ENCODE data around the gene PNMA8A. TPM values are rescaled to one million over a fixed set of nuclear protein-coding genes. Genes with fewer than 3 reads are reported as not detected.
A peak's percentile ranks its signal among the peaks of the same experiment; 100 is the strongest.

Gene PNMA8A
- total and polyA plus RNA-seq, 2 donors (not counting 1 experiment from before 2014, with no cell fraction given), result not detected

DNA sequence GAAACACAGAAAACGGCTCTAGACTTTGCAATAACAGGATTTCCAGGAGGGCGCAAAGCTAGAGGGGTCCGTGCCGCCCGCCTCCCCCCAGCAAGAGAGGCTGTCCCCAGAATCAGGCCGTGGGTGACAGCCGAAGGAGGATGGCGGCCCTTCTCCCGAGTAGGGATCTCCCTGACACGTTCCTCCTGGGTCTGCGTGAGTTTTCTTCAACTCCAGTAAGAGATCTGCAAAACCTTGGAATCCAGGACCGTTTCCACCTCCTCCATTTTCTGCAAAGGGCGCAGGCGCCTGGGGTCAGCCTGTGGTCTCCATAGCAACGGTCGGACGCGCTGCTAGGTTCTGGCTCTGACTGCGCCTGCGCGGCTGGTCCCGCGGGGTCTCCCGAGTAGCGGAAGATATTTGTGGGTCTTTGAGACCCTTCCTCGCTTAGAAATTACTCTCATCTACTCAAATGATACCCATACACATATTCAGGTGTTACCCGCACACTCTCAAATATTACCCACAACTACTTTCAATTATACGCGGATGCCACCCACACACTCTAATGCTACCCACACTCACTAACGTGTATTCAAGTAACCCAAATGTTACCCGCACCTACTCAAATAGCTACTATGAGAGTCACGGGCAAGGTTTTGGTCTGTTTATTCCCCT, 44.7 kb downstream of the PNMA8A start:
- POLR2A ChIA-PET, result no interaction called here
- H3K27ac Mint-ChIP-seq, result no peak overlapping the region
- no peaks in the 10 kb centered on the region for H3K9me3 Mint-ChIP-seq (ENCODE audit: insufficient read depth)
- peak overlapping the region in 1 of 5 experiments; percentile 12 for H3K4me3 ChIP-seq (ENCODE audit: control extremely low read depth in 1 of 5, extremely low read depth in 1 of 5, insufficient read depth in 1 of 5, low read depth in 2 of 5, low read length in 4 of 5)
- CTCF ChIA-PET, result no interaction called here
- peaks cover 64% of the 10 kb centered on the region for H3K27me3 Mint-ChIP-seq
- H3K4me1 Mint-ChIP-seq, result peaks cover 21% of the 10 kb centered on the region
- peaks cover 0 to 5% (median 0%) of the 10 kb centered on the region in 3 donors for H3K9me3 ChIP-seq (ENCODE audit: control extremely low read depth in 1 of 3, control insufficient read depth in 2 of 3, insufficient read depth in 1 of 3, low read length in 2 of 3)
- intact Hi-C loops (cut with micrococcal nuclease), result no loop called here
- TF ChIP-seq, protein P1, sequence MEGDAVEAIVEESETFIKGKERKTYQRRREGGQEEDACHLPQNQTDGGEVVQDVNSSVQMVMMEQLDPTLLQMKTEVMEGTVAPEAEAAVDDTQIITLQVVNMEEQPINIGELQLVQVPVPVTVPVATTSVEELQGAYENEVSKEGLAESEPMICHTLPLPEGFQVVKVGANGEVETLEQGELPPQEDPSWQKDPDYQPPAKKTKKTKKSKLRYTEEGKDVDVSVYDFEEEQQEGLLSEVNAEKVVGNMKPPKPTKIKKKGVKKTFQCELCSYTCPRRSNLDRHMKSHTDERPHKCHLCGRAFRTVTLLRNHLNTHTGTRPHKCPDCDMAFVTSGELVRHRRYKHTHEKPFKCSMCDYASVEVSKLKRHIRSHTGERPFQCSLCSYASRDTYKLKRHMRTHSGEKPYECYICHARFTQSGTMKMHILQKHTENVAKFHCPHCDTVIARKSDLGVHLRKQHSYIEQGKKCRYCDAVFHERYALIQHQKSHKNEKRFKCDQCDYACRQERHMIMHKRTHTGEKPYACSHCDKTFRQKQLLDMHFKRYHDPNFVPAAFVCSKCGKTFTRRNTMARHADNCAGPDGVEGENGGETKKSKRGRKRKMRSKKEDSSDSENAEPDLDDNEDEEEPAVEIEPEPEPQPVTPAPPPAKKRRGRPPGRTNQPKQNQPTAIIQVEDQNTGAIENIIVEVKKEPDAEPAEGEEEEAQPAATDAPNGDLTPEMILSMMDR (IDR thresholded peaks at IDR 0.05), result no peak
- no peak for TF ChIP-seq EZH2 (IDR thresholded peaks at IDR 0.05; ENCODE audit: borderline replicate concordance, insufficient read depth, low read depth, low read length, poor library complexity, severe bottlenecking)
- peaks cover 19 to 21% of the 10 kb centered on the region in 2 donors for H3K4me1 ChIP-seq (ENCODE audit: control insufficient read depth in 2 of 2, insufficient read depth in 2 of 2, low read length in 2 of 2)
- no peak overlapping the region for H3K27ac ChIP-seq (ENCODE audit: low read length in 2 of 2)
- H3K79me2 ChIP-seq (ENCODE audit: control insufficient read depth, insufficient read depth, low read length), result no peaks in the 10 kb centered on the region
- 3% methylated on average over 29 of the region's 32 CpGs for WGBS (ENCODE audit: insufficient coverage)
- peak overlapping the region; percentile 58 for H3K4me3 Mint-ChIP-seq
- DNase-seq, result peak; percentile 50
- ATAC-seq (ENCODE audit: low read depth), result no peak
- peaks cover 0 to 43% (median 26%) of the 10 kb centered on the region in 4 experiments for H3K27me3 ChIP-seq (replicated peaks in 1 of 4; ENCODE audit: control extremely low read depth in 1 of 4, control insufficient read depth in 3 of 4, insufficient read depth in 4 of 4, low read length in 3 of 4)
- H3K36me3 ChIP-seq (replicated peaks in 1 of 2; ENCODE audit: control extremely low read depth in 1 of 2, control insufficient read depth in 1 of 2, extremely low read depth in 1 of 2, insufficient read depth in 2 of 2, low read length in 1 of 2), result no peaks in the 10 kb centered on the region
- peak overlapping the region; percentile 14 for H2AFZ ChIP-seq (ENCODE audit: insufficient read depth, low read depth, low read length, poor library complexity, severe bottlenecking)
- no peak overlapping the region for H3K9ac ChIP-seq (ENCODE audit: low read length)
- H3K4me2 ChIP-seq (replicated peaks; ENCODE audit: low read depth, low read length, poor library complexity, severe bottlenecking), result peak overlapping the region; percentile 49
- H4K20me1 ChIP-seq (ENCODE audit: control insufficient read depth, insufficient read depth, low read length, poor library complexity, severe bottlenecking), result no peaks in the 10 kb centered on the region

GRCh38 chr19:46426035-46426505, 45.3 kb downstream of the PNMA8A start:
- Histone ChIP-seq H4K20me1 (ENCODE audit: control insufficient read depth, insufficient read depth, low read length, poor library complexity, severe bottlenecking) (no peaks in the 10 kb centered on the region), H3K27me3 (replicated peaks in 1 of 4; ENCODE audit: control extremely low read depth in 1 of 4, control insufficient read depth in 3 of 4, insufficient read depth in 4 of 4, low read length in 3 of 4) (peaks cover 0 to 43% (median 26%) of the 10 kb centered on the region in 4 experiments), H3K9ac (ENCODE audit: low read length) (no peak overlapping the region), H3K4me3 (ENCODE audit: control extremely low read depth in 1 of 5, extremely low read depth in 1 of 5, insufficient read depth in 1 of 5, low read depth in 2 of 5, low read length in 4 of 5) (no peak overlapping the region), H3K36me3 (replicated peaks in 1 of 2; ENCODE audit: control extremely low read depth in 1 of 2, control insufficient read depth in 1 of 2, extremely low read depth in 1 of 2, insufficient read depth in 2 of 2, low read length in 1 of 2) (no peaks in the 10 kb centered on the region), H2AFZ (ENCODE audit: insufficient read depth, low read depth, low read length, poor library complexity, severe bottlenecking) (peak overlapping the region; percentile 14), H3K79me2 (ENCODE audit: control insufficient read depth, insufficient read depth, low read length) (no peaks in the 10 kb centered on the region), H3K4me2 (replicated peaks; ENCODE audit: low read depth, low read length, poor library complexity, severe bottlenecking) (peak overlapping the region; percentile 49), H3K27ac (ENCODE audit: low read length in 2 of 2) (no peak overlapping the region), H3K9me3 (ENCODE audit: control extremely low read depth in 1 of 3, control insufficient read depth in 2 of 3, insufficient read depth in 1 of 3, low read length in 2 of 3) (peaks cover 0 to 5% (median 0%) of the 10 kb centered on the region in 3 donors), H3K4me1 (ENCODE audit: control insufficient read depth in 2 of 2, insufficient read depth in 2 of 2, low read length in 2 of 2) (peaks cover 19 to 21% of the 10 kb centered on the region in 2 donors)
- POLR2A ChIA-PET, result no interaction called here
- Mint-ChIP-seq H3K27ac (no peak overlapping the region), H3K27me3 (peaks cover 60% of the 10 kb centered on the region), H3K9me3 (ENCODE audit: insufficient read depth) (no peaks in the 10 kb centered on the region), H3K4me3 (peak overlapping the region; percentile 58), H3K4me1 (peaks cover 21% of the 10 kb centered on the region)
- DNase-seq (no peak), ATAC-seq (ENCODE audit: low read depth) (no peak)
- intact Hi-C loops (cut with micrococcal nuclease), result no loop called here
- WGBS (ENCODE audit: insufficient coverage), result 14% methylated on average over 9 of the region's 10 CpGs
- TF ChIP-seq EZH2 (IDR thresholded peaks at IDR 0.05; ENCODE audit: borderline replicate concordance, insufficient read depth, low read depth, low read length, poor library complexity, severe bottlenecking), result no peak
- TF ChIP-seq, protein P1 (IDR thresholded peaks at IDR 0.05), result no peak
- CTCF ChIA-PET, result no interaction called here

All from B cell (primary cell).